ENCODE data around the gene SHH.

Gene SHH

GRCh38 chr7:155753446-155753965 is 58.8 kb downstream of the SHH start:
- TF ChIP-seq CTCF (IDR thresholded peaks at IDR 0.05; ENCODE audit: low read depth, low read length) = no peak
- DNase-seq (ENCODE audit: extremely low read depth, low read depth) = no peak

- DNase-seq (ENCODE audit: extremely low read depth, low read depth) = no peak
- TF ChIP-seq CTCF (IDR thresholded peaks at IDR 0.05; ENCODE audit: low read depth, low read length) = no peak
These were observed 59.4 kb downstream of the SHH start for GRCh38 chr7:155752756-155753445.

- TF ChIP-seq CTCF (IDR thresholded peaks at IDR 0.05; ENCODE audit: low read depth, low read length) = no peak
These were observed 60.9 kb downstream of the SHH start for GRCh38 chr7:155751409-155751808.

GRCh38 chr7:155750255-155751125 is 61.8 kb downstream of the SHH start:
- no peak for DNase-seq (ENCODE audit: extremely low read depth, low read depth)
- TF ChIP-seq CTCF (IDR thresholded peaks at IDR 0.05; ENCODE audit: low read depth, low read length) = no peak

More at GRCh38 chr7:155751409-155751808, 60.9 kb downstream of the SHH start:
- no peak for DNase-seq (ENCODE audit: extremely low read depth, low read depth)
